HEK293 (cell line): ENCODE measurements around the gene FBXO42.
A peak's percentile ranks its signal among the peaks of the same experiment; 100 is the strongest.

Source experiments
- GLIS1 ChIP-seq: fragments of 450-650 bp; formaldehyde crosslinking; IDR thresholded peaks from 2 replicates; pipeline ENCODE4 v1.5.1; 2016; ENCODE audit warnings: missing biosample characterization, missing genetic modification characterization
- KLF1 ChIP-seq: fragments of 450-650 bp; formaldehyde crosslinking; IDR thresholded peaks from 2 replicates; pipeline ENCODE4 v1.5.1; 2016; ENCODE audit warnings: missing biosample characterization, missing genetic modification characterization
- KLF9 ChIP-seq: fragments of 450-650 bp; formaldehyde crosslinking; IDR thresholded peaks from 2 replicates; pipeline ENCODE4 v1.5.1; 2016; ENCODE audit warnings: missing biosample characterization, missing genetic modification characterization, low read depth
- MEIS1 ChIP-seq: sonication (generic); formaldehyde crosslinking; IDR thresholded peaks from 2 replicates; pipeline ENCODE4 v1.8.1; 2022; ENCODE audit warnings: missing genetic modification reagents, mild to moderate bottlenecking, borderline replicate concordance
- SP2 ChIP-seq: fragments of 450-650 bp; formaldehyde crosslinking; IDR thresholded peaks from 2 replicates; pipeline ENCODE4 v1.5.1; 2016; ENCODE audit warnings: missing biosample characterization, missing genetic modification characterization
- YY2 ChIP-seq: fragments of 450-650 bp; formaldehyde crosslinking; IDR thresholded peaks from 2 replicates; pipeline ENCODE4 v1.5.1; 2016; ENCODE audit warnings: missing biosample characterization, missing genetic modification characterization
- ZBTB7A ChIP-seq: fragments of 450-650 bp; formaldehyde crosslinking; IDR thresholded peaks from 2 replicates; pipeline ENCODE4 v1.5.1; 2016; ENCODE audit warnings: low read depth, missing biosample characterization, missing genetic modification characterization
- ZEB2 ChIP-seq: fragments of 450-650 bp; formaldehyde crosslinking; IDR thresholded peaks from 2 replicates; pipeline ENCODE4 v1.5.1; 2016; ENCODE audit warnings: missing biosample characterization, missing genetic modification characterization
- ZFP69B ChIP-seq: fragments of 450-650 bp; formaldehyde crosslinking; IDR thresholded peaks from 2 replicates; pipeline ENCODE4 v1.5.1; 2016; ENCODE audit warnings: missing biosample characterization, missing genetic modification characterization
- ZIC2 ChIP-seq: fragments of 450-650 bp; formaldehyde crosslinking; IDR thresholded peaks from 2 replicates; pipeline ENCODE4 v1.5.1; 2016; ENCODE audit warnings: missing biosample characterization, missing genetic modification characterization
- ZNF174 ChIP-seq: fragments of 450-650 bp; formaldehyde crosslinking; IDR thresholded peaks from 2 replicates; pipeline ENCODE4 v1.5.0; 2017; ENCODE audit warnings: missing biosample characterization, mild to moderate bottlenecking, missing genetic modification characterization
- ZNF211 ChIP-seq: fragments of 450-650 bp; formaldehyde crosslinking; IDR thresholded peaks from 2 replicates; pipeline ENCODE4 v1.5.1; 2016; ENCODE audit warnings: low read depth, missing biosample characterization, missing genetic modification characterization
- ZNF223 ChIP-seq: fragments of 450-650 bp; formaldehyde crosslinking; IDR thresholded peaks from 2 replicates; pipeline ENCODE4 v1.5.1; 2016; ENCODE audit warnings: missing biosample characterization, missing genetic modification characterization
- ZNF24 ChIP-seq: fragments of 450-650 bp; formaldehyde crosslinking; IDR thresholded peaks from 2 replicates; pipeline ENCODE4 v1.5.1; 2016; ENCODE audit warnings: missing biosample characterization, missing genetic modification characterization
- ZNF292 ChIP-seq: fragments of 450-650 bp; formaldehyde crosslinking; IDR thresholded peaks from 2 replicates; pipeline ENCODE4 v1.5.1; 2016; ENCODE audit warnings: low read depth, missing biosample characterization, missing genetic modification characterization, borderline replicate concordance
- ZNF354C ChIP-seq: fragments of 450-650 bp; formaldehyde crosslinking; IDR thresholded peaks from 2 replicates; pipeline ENCODE4 v1.5.1; 2016; ENCODE audit warnings: missing biosample characterization, missing genetic modification characterization, low read depth, borderline replicate concordance
- ZNF514 ChIP-seq: fragments of 450-650 bp; formaldehyde crosslinking; IDR thresholded peaks from 2 replicates; pipeline ENCODE4 v1.5.1; 2016; ENCODE audit warnings: missing biosample characterization, missing genetic modification characterization
- ZNF600 ChIP-seq: fragments of 450-650 bp; formaldehyde crosslinking; IDR thresholded peaks from 2 replicates; pipeline ENCODE4 v1.5.1; 2016; ENCODE audit warnings: missing biosample characterization, missing genetic modification characterization
- ZNF626 ChIP-seq: fragments of 450-650 bp; sonication (Bioruptor Pico); formaldehyde crosslinking; IDR thresholded peaks from 2 replicates; pipeline ENCODE4 v1.5.1; 2018; ENCODE audit warnings: missing biosample characterization, missing genetic modification characterization, inconsistent platforms
- ZNF658 ChIP-seq: fragments of 450-650 bp; formaldehyde crosslinking; IDR thresholded peaks from 2 replicates; pipeline ENCODE4; 2016; ENCODE audit warnings: missing biosample characterization, missing genetic modification characterization
- ZNF777 ChIP-seq: fragments of 450-650 bp; formaldehyde crosslinking; IDR thresholded peaks from 2 replicates; pipeline ENCODE4 v1.5.1; 2017; ENCODE audit warnings: missing biosample characterization, missing genetic modification characterization, borderline replicate concordance
- ZNF837 ChIP-seq: fragments of 450-650 bp; formaldehyde crosslinking; IDR thresholded peaks from 2 replicates; pipeline ENCODE4 v1.5.1; 2016; ENCODE audit warnings: missing biosample characterization, missing genetic modification characterization
- TF ChIP-seq, protein P1 (sequence below): fragments of 450-650 bp; formaldehyde crosslinking; IDR thresholded peaks from 2 replicates; pipeline ENCODE4 v1.5.1; 2017; ENCODE audit warnings: missing biosample characterization, missing genetic modification characterization
- TF ChIP-seq, protein P2 (sequence below): fragments of 450-650 bp; formaldehyde crosslinking; IDR thresholded peaks from 2 replicates; pipeline ENCODE4 v1.5.1; 2016; ENCODE audit warnings: missing biosample characterization, missing genetic modification characterization
- TF ChIP-seq, protein P3 (sequence below): fragments of 450-650 bp; formaldehyde crosslinking; IDR thresholded peaks from 2 replicates; pipeline ENCODE4 v1.5.1; 2016; ENCODE audit warnings: missing biosample characterization, missing genetic modification characterization
- TF ChIP-seq, protein P4 (sequence below): sonication (generic); formaldehyde crosslinking; IDR thresholded peaks from 2 replicates; pipeline ENCODE4 v1.8.1; 2022; ENCODE audit warnings: mild to moderate bottlenecking, moderate library complexity, missing genetic modification reagents
- TF ChIP-seq, protein P5 (sequence below): fragments of 450-650 bp; formaldehyde crosslinking; IDR thresholded peaks from 2 replicates; pipeline ENCODE4 v1.5.1; 2016; ENCODE audit warnings: missing biosample characterization, missing genetic modification characterization
- TF ChIP-seq, protein P6 (sequence below): fragments of 450-650 bp; formaldehyde crosslinking; IDR thresholded peaks from 2 replicates; pipeline ENCODE4 v1.5.1; 2016; ENCODE audit warnings: missing biosample characterization, missing genetic modification characterization
- TF ChIP-seq, protein P7 (sequence below): fragments of 450-650 bp; formaldehyde crosslinking; IDR thresholded peaks from 2 replicates; pipeline ENCODE4 v1.5.1; 2016; ENCODE audit warnings: missing biosample characterization, missing genetic modification characterization

FBXO42 gene

DNA sequence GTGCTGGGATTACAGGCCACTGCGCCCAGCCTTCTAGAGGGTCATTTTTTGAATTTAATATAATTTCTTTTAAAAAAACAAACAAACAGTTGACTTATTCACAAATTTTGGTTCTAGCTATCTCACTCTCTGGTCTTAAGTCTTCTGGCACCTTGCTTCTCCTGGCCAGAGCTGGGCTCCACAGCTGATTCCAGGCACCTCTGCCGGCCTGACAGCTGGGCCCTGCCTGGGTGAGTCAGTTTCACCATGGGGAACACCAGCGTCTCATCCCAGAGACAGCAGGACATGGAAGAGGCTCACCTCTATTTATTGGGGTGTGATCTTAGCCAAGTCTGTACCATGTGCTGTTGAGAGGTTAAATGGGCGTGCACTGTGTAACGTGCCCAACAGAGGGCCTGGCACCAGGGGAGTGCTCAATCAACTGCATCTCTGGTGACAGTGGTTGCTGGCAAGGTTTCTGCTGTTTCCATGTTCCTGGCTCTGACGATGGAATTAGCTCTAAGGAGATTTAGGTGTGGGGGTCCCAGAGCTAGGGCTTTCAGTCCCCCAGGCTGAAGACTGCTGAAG is 116.3 kb downstream of the FBXO42 start (continued):
- TF ChIP-seq, protein P1, sequence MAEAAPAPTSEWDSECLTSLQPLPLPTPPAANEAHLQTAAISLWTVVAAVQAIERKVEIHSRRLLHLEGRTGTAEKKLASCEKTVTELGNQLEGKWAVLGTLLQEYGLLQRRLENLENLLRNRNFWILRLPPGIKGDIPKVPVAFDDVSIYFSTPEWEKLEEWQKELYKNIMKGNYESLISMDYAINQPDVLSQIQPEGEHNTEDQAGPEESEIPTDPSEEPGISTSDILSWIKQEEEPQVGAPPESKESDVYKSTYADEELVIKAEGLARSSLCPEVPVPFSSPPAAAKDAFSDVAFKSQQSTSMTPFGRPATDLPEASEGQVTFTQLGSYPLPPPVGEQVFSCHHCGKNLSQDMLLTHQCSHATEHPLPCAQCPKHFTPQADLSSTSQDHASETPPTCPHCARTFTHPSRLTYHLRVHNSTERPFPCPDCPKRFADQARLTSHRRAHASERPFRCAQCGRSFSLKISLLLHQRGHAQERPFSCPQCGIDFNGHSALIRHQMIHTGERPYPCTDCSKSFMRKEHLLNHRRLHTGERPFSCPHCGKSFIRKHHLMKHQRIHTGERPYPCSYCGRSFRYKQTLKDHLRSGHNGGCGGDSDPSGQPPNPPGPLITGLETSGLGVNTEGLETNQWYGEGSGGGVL (tag by site-specific recombination): no peak
- no peak for TF ChIP-seq ZBTB7A (tag by site-specific recombination)
- no peak for TF ChIP-seq ZNF211 (tag by site-specific recombination)
- TF ChIP-seq, protein P2, sequence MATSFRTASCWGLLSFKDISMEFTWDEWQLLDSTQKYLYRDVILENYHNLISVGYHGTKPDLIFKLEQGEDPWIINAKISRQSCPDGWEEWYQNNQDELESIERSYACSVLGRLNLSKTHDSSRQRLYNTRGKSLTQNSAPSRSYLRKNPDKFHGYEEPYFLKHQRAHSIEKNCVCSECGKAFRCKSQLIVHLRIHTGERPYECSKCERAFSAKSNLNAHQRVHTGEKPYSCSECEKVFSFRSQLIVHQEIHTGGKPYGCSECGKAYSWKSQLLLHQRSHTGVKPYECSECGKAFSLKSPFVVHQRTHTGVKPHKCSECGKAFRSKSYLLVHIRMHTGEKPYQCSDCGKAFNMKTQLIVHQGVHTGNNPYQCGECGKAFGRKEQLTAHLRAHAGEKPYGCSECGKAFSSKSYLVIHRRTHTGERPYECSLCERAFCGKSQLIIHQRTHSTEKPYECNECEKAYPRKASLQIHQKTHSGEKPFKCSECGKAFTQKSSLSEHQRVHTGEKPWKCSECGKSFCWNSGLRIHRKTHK (tag by site-specific recombination): no peak
- TF ChIP-seq, protein P3, sequence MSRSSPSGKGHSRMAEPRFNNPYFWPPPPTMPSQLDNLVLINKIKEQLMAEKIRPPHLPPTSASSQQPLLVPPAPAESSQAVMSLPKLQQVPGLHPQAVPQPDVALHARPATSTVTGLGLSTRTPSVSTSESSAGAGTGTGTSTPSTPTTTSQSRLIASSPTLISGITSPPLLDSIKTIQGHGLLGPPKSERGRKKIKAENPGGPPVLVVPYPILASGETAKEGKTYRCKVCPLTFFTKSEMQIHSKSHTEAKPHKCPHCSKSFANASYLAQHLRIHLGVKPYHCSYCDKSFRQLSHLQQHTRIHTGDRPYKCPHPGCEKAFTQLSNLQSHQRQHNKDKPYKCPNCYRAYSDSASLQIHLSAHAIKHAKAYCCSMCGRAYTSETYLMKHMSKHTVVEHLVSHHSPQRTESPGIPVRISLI (tag by site-specific recombination): no peak
- no peak for TF ChIP-seq ZNF837 (tag by site-specific recombination)
- no peak for TF ChIP-seq ZNF626 (tag by site-specific recombination)
- no peak for TF ChIP-seq ZNF777 (tag by site-specific recombination)
- no peak for TF ChIP-seq KLF1
- no peak for TF ChIP-seq ZFP69B (tag by site-specific recombination)
- TF ChIP-seq, protein P4, sequence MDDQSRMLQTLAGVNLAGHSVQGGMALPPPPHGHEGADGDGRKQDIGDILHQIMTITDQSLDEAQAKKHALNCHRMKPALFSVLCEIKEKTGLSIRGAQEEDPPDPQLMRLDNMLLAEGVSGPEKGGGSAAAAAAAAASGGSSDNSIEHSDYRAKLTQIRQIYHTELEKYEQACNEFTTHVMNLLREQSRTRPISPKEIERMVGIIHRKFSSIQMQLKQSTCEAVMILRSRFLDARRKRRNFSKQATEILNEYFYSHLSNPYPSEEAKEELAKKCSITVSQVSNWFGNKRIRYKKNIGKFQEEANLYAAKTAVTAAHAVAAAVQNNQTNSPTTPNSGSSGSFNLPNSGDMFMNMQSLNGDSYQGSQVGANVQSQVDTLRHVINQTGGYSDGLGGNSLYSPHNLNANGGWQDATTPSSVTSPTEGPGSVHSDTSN (CRISPR knock-in tag): no peak
- no peak for TF ChIP-seq ZNF600 (tag by site-specific recombination)
- TF ChIP-seq ZNF658 (tag by site-specific recombination): no peak
- TF ChIP-seq ZNF292 (tag by site-specific recombination): no peak
- no peak for TF ChIP-seq GLIS1 (tag by site-specific recombination)
- TF ChIP-seq, protein P5, sequence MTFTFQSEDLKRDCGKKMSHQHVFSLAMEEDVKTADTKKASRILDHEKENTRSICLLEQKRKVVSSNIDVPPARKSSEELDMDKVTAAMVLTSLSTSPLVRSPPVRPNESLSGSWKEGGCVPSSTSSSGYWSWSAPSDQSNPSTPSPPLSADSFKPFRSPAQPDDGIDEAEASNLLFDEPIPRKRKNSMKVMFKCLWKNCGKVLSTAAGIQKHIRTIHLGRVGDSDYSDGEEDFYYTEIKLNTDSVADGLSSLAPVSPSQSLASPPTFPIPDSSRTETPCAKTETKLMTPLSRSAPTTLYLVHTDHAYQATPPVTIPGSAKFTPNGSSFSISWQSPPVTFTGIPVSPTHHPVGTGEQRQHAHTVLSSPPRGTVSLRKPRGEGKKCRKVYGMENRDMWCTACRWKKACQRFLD (tag by site-specific recombination): no peak
- no peak for TF ChIP-seq ZEB2 (tag by site-specific recombination)
- TF ChIP-seq ZNF514 (tag by site-specific recombination): no peak
- TF ChIP-seq MEIS1 (CRISPR knock-in tag): no peak
- no peak for TF ChIP-seq ZNF223
- TF ChIP-seq ZNF354C (tag by site-specific recombination): no peak
- TF ChIP-seq, protein P6, sequence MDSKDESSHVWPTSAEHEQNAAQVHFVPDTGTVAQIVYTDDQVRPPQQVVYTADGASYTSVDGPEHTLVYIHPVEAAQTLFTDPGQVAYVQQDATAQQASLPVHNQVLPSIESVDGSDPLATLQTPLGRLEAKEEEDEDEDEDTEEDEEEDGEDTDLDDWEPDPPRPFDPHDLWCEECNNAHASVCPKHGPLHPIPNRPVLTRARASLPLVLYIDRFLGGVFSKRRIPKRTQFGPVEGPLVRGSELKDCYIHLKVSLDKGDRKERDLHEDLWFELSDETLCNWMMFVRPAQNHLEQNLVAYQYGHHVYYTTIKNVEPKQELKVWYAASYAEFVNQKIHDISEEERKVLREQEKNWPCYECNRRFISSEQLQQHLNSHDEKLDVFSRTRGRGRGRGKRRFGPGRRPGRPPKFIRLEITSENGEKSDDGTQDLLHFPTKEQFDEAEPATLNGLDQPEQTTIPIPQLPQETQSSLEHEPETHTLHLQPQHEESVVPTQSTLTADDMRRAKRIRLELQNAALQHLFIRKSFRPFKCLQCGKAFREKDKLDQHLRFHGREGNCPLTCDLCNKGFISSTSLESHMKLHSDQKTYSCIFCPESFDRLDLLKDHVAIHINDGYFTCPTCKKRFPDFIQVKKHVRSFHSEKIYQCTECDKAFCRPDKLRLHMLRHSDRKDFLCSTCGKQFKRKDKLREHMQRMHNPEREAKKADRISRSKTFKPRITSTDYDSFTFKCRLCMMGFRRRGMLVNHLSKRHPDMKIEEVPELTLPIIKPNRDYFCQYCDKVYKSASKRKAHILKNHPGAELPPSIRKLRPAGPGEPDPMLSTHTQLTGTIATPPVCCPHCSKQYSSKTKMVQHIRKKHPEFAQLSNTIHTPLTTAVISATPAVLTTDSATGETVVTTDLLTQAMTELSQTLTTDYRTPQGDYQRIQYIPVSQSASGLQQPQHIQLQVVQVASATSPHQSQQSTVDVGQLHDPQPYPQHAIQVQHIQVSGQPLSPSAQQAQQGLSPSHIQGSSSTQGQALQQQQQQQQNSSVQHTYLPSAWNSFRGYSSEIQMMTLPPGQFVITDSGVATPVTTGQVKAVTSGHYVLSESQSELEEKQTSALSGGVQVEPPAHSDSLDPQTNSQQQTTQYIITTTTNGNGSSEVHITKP (tag by site-specific recombination): peak; percentile 87
- TF ChIP-seq ZIC2 (tag by site-specific recombination): peak; percentile 69
- no peak for TF ChIP-seq KLF9 (tag by site-specific recombination)
- TF ChIP-seq, protein P7, sequence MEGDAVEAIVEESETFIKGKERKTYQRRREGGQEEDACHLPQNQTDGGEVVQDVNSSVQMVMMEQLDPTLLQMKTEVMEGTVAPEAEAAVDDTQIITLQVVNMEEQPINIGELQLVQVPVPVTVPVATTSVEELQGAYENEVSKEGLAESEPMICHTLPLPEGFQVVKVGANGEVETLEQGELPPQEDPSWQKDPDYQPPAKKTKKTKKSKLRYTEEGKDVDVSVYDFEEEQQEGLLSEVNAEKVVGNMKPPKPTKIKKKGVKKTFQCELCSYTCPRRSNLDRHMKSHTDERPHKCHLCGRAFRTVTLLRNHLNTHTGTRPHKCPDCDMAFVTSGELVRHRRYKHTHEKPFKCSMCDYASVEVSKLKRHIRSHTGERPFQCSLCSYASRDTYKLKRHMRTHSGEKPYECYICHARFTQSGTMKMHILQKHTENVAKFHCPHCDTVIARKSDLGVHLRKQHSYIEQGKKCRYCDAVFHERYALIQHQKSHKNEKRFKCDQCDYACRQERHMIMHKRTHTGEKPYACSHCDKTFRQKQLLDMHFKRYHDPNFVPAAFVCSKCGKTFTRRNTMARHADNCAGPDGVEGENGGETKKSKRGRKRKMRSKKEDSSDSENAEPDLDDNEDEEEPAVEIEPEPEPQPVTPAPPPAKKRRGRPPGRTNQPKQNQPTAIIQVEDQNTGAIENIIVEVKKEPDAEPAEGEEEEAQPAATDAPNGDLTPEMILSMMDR (tag by site-specific recombination): peak; percentile 70
- TF ChIP-seq YY2 (tag by site-specific recombination): no peak
- TF ChIP-seq SP2 (tag by site-specific recombination): no peak
- TF ChIP-seq ZNF24 (tag by site-specific recombination): no peak
- TF ChIP-seq ZNF174 (tag by site-specific recombination): no peak
